ENCODE measurements around the gene CFAP410.

DNA sequence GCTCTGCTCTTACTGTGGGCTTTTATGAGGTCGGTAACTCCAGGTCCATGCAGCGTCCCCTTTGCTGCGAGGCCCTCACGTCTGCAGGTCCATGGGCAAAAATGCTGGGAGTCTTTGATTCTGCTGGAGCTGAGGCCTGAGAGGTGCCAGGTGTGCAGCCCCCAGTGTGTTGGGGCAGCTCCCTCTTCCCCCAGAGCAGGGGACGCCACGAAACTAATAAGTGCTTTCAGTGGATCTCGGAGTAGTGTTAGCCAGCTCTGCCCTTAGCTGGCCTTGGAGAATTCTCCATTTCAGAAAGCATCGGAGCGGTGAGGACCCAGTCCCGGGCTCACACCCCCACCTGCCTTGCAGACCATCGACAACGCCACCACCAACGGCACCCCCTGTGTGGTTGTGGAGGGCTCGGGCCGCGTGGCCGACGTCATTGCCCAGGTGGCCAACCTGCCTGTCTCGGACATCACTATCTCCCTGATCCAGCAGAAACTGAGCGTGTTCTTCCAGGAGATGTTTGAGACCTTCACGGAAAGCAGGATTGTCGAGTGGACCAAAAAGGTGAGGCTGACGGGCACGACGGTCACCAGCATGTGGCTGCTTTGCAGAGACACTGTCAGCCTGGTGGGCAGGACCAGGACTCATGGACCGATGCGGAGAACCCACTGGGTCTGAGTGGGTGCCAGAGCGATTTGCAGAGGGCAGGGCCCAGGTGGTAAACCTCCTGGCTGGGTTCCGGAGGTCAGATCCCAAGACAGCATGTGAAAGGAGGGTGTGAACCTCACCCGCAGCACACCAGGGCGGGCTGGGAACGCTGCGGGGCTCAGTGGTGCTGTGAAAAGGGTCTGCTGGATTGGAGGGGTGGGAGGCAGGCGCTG lies 39.7 kb upstream of the CFAP410 start:
- TF ChIP-seq, protein P1, sequence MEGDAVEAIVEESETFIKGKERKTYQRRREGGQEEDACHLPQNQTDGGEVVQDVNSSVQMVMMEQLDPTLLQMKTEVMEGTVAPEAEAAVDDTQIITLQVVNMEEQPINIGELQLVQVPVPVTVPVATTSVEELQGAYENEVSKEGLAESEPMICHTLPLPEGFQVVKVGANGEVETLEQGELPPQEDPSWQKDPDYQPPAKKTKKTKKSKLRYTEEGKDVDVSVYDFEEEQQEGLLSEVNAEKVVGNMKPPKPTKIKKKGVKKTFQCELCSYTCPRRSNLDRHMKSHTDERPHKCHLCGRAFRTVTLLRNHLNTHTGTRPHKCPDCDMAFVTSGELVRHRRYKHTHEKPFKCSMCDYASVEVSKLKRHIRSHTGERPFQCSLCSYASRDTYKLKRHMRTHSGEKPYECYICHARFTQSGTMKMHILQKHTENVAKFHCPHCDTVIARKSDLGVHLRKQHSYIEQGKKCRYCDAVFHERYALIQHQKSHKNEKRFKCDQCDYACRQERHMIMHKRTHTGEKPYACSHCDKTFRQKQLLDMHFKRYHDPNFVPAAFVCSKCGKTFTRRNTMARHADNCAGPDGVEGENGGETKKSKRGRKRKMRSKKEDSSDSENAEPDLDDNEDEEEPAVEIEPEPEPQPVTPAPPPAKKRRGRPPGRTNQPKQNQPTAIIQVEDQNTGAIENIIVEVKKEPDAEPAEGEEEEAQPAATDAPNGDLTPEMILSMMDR (IDR thresholded peaks at IDR 0.05; ENCODE audit: insufficient read depth, low read depth, low read length), result no peak
- no peak for TF ChIP-seq EZH2 (IDR thresholded peaks at IDR 0.05; ENCODE audit: insufficient read depth, low read length)

Measured in astrocyte (in vitro differentiated cells and primary cell).